GM21526 (cell line): ENCODE measurements around the gene NKX6-2.

Source experiments
- ATAC-seq: cut with Tn5 transposase; IDR thresholded peaks from one replicate; pipeline ENCODE4 v1.9.1; 2021; ENCODE audit warnings: moderate library complexity; ENCODE audit not compliant: unreplicated experiment, low FRiP score

Gene NKX6-2

DNA sequence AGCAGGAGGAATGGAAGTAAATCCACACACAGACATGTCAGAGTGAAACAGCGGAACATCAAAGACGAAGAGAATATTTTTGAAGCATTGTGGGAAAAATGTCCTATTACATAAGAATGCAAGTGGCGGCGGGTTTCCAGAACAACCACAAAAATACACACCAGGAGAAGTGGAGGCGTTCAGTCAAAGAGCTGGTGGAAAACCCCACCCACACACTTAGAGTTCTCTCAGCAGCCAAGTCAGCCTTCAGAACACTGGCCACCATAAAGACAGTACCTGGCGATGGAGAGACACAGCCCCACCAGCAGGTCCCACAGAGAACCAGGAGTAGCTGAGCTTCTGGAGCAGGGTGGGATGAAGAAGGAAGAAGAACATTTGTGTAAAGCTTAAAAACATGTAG lies 23.7 kb downstream of the NKX6-2 start:
- ATAC-seq, result no peak

DNA sequence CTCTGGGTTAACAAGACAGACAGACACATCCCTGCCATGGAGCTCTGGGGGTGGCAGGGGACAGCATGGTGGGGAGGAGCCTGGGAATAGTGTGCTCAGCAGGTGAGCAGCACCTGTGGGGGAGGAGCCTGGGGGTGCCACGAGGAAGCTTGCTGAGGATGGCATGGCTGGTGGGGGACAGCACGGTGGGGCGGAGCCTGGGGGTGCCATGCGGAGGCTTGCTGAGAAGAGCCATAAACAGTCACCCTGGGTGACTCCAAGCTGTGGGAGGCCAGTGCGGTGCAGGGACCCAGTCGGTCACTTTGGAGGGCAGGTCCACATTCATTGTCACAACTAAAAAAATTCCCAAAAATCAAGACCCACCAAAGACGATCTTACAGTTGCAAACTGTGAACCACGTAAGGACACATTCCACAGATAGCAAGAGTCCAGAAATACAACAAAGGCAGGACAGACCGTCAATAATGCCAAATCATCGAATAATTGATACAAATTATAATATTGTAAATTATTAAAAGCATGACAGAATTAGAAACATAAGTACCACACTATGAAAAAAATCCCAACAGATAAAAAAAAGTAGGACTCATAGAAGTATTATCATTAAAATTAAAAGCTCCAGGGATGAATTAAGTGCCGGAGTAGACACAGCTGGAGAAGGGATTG lies 24.4 kb downstream of the NKX6-2 start:
- no peak for ATAC-seq

GRCh38 chr10:132758865-132759264 lies 27.1 kb downstream of the NKX6-2 start:
- no peak for ATAC-seq

DNA sequence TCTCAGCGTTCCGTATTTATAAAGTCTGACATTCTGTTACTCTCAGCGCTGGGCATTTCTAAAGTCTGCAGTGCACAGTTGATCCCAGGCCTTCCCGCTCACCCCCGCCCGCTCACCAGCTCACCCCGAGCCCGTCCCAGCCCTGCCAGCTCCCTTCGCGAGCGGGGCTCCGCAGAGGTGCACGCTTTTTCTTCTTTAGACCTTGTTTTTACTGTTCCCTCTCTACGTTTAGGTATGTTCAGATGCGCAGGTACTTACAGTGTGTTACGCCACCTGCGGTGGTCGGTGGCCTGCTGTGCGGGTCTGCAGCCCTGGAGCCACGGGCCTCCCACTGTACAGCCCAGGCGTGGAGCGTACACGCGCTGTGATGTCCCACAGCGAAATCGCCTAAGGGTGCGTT lies 28.8 kb downstream of the NKX6-2 start:
- ATAC-seq, result no peak

DNA sequence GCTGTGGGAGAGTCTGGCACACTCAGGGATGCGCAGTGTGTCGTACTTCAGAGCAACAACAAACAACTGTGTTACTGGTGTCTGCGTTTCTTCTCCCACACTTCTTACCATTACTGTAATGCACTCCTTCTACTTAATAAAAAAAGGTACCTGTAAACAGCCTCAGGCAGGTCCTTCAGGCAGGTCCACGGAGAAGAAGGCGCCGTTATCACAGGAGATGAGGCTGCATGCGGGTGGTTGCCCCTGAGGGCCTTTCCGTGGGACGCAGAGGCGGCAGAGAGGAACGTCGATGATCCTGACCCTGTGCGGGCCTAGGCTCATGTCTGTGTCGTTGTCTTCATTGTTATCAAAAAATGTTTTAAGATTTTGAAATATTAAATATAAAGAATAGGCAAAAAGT lies 29.4 kb downstream of the NKX6-2 start:
- ATAC-seq, result no peak

GRCh38 chr10:132755166-132755711 lies 30.7 kb downstream of the NKX6-2 start:
- no peak for ATAC-seq

- no peak for ATAC-seq
These were observed 31.9 kb downstream of the NKX6-2 start for GRCh38 chr10:132754071-132754470.

GRCh38 chr10:132753596-132753995 lies 32.4 kb downstream of the NKX6-2 start:
- ATAC-seq, result no peak

- no peak for ATAC-seq
These were observed 33.0 kb downstream of the NKX6-2 start for GRCh38 chr10:132752961-132753360.

DNA sequence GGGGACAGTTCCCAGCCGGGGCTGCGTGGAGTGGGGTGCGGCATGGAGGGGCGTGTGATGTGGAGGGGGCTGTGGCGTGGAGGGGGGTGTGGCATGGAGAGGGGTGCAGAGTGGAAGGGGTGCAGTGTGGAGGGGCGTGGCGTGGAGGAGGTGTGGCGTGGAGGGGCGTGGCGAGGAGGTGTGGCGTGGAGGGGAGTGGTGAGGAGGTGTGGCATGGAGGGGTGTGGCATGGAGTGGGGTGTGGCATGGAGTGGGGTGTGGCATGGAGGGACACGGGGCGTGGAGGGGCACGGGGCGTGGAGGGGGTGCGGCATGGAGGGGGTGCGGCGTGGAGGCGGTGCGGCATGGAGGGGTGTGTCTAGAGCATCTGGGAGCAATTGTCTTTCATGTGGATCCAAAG lies 33.6 kb downstream of the NKX6-2 start:
- ATAC-seq, result no peak

- ATAC-seq, result no peak
These were observed 35.0 kb downstream of the NKX6-2 start for GRCh38 chr10:132750936-132751335.

DNA sequence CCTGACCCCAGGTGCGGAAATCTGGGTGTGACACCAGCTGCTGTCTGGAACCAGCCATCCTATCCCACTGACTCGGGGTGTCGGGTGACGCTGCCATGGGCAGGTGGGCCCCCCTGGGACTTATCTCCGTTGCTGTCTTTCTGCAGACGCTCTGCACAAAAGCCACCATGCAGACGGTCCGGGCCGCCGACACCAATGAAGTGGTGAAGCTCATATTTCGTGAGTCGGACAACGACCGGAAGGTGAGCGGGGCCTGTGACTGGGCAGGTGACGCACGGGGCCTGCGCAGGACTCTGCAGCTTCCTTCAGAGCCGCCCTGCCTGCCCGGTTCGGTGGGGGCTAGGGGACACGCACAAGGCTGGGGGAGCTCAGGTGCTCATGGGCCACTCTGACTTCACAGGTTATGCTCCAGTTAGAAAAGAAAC lies 36.6 kb downstream of the NKX6-2 start:
- ATAC-seq, result no peak

DNA sequence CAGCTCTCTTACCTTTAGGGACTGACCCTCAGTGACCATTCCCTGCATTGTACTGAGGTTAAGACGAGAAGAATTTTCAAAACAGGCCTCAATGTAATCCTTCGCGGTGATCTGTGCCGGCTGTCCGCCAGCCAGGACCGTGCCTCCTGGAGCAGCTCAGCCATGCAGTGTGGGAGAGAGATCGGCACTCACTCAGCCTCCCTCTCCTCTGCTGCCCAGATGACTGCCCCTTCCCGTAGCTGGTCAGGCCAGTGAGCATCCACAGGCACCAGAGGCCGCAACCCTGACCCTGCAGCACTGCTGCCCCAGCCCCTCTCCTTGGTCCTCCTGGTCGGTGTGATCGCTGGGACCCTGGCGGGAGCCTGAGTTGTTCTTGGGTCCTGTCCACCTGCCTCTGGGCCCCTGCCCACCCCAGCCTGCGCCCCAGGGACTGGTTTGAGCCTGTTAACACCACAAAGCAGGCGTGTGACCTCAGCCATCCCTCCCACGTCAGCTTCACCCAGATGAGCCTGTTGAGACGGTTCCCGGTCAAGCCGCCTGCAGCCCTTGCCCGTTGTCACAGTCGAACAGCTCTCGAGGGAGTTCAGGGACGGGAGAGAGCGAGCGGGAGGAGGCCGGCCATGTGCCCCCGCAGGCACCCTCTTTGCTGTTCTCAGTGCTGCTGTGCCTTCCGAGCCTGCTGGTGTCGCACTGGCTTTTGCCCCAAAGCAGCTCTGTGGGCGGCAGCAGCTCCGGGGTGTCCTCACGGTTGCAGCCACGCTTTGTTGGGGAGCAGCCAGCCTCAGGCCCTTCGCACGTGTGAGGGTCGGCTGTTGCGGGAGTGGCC lies 37.2 kb downstream of the NKX6-2 start:
- ATAC-seq, result no peak

GRCh38 chr10:132748135-132748534 lies 37.8 kb downstream of the NKX6-2 start:
- ATAC-seq, result no peak

GRCh38 chr10:132746801-132747625 lies 38.9 kb downstream of the NKX6-2 start:
- no peak for ATAC-seq

DNA sequence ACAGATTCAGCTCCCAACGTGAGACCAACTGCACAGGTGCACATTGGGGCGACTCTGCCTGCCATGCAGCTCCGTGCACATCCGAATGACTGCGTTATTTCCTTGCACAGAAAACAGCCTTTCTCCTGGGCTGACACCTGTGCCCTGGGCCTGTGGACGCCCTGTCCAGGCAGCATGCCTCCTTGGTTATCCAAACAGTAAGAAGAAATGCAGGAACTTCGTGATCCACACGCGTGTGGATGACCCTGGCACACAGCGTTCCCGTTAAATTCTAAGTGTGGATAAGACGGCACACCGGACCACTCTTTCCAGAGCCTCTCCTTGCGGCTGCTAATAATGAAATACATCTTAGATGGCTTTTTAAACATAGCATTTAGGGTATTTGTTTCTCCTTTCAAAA lies 39.6 kb downstream of the NKX6-2 start:
- ATAC-seq, result no peak

- ATAC-seq, result no peak
These were observed 40.0 kb downstream of the NKX6-2 start for GRCh38 chr10:132745971-132746370.

DNA sequence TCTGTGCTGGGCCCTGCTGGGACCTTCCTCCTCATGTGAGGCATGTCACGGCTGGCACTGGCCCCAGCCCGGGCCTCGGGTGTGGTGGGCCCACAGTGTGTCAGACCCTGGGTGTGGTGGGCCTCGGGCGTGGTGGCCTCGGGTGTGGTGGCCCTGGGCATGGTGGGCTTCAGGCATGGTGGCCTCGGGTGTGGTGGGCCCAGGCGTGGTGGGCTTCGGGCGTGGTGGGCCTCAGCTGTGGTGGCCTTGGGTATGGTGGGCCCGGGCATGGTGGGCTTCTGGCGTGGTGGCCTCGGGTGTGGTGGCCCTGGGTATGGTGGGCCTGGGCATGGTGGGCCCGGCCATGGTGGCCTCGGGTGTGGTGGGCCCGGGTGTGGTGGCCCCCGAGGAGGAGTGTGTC lies 40.4 kb downstream of the NKX6-2 start:
- no peak for ATAC-seq

GRCh38 chr10:132744839-132745238 lies 41.1 kb downstream of the NKX6-2 start:
- ATAC-seq, result no peak

DNA sequence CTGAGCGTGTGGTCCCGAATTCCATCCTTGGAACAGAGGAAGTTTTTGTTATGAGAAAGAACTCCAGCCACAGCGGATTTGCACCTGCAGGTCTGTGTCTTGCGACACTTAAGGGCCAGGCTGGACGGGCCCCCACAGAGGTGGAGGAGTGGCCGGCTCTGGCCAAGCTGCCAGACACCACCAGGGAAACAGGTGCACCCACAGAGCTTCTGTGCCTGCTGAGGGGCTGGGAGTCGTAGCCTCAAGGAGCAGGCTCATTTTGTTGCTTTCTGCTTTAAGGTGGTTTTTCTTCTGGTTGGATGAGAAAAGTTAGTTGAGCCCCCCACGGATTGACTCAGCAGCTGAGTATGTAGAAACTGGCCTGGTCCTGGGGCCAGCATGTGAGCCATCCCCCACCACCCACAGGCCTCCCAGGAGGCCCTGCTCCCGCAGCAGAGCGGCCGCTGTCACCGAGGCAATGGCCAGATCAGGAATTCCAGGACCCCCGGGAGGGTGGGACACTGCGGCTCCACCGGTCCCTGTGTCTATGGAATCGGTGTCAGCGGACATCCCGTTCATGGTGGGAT lies 41.9 kb downstream of the NKX6-2 start:
- ATAC-seq, result no peak
